ENCODE measurements around the gene GRID1.

GRID1 gene

GRCh38 chr10:86343761-86344160 is 22.8 kb downstream of the GRID1 start:
- no peak for TF ChIP-seq CTCF (IDR thresholded peaks at IDR 0.05; ENCODE audit: low read length, missing control alignments)
- no peak overlapping the region for H3K4me3 ChIP-seq (replicated peaks; ENCODE audit: low read depth, low read length)
- no peak for DNase-seq (ENCODE audit: low read depth)

GRCh38 chr10:86342111-86342863 is 24.3 kb downstream of the GRID1 start:
- no peak for TF ChIP-seq CTCF (IDR thresholded peaks at IDR 0.05; ENCODE audit: low read length, missing control alignments)
- no peak overlapping the region for H3K4me3 ChIP-seq (replicated peaks; ENCODE audit: low read depth, low read length)
- DNase-seq (ENCODE audit: low read depth), result no peak

GRCh38 chr10:86341361-86341811 is 25.2 kb downstream of the GRID1 start:
- DNase-seq (ENCODE audit: low read depth), result no peak
- no peak for TF ChIP-seq CTCF (IDR thresholded peaks at IDR 0.05; ENCODE audit: low read length, missing control alignments)
- no peak overlapping the region for H3K4me3 ChIP-seq (replicated peaks; ENCODE audit: low read depth, low read length)

- no peak for DNase-seq (ENCODE audit: low read depth)
- no peak overlapping the region for H3K4me3 ChIP-seq (replicated peaks; ENCODE audit: low read depth, low read length)
- no peak for TF ChIP-seq CTCF (IDR thresholded peaks at IDR 0.05; ENCODE audit: low read length, missing control alignments)
Observed at GRCh38 chr10:86340991-86341260, 25.7 kb downstream of the GRID1 start.

GRCh38 chr10:86340176-86340990 is 26.2 kb downstream of the GRID1 start:
- no peak for DNase-seq (ENCODE audit: low read depth)
- no peak overlapping the region for H3K4me3 ChIP-seq (replicated peaks; ENCODE audit: low read depth, low read length)

GRCh38 chr10:86339226-86339865 is 27.2 kb downstream of the GRID1 start:
- no peak overlapping the region for H3K4me3 ChIP-seq (replicated peaks; ENCODE audit: low read depth, low read length)
- TF ChIP-seq CTCF (IDR thresholded peaks at IDR 0.05; ENCODE audit: low read length, missing control alignments), result no peak
- no peak for DNase-seq (ENCODE audit: low read depth)

More at GRCh38 chr10:86340176-86340990, 26.2 kb downstream of the GRID1 start:
- no peak for TF ChIP-seq CTCF (IDR thresholded peaks at IDR 0.05; ENCODE audit: low read length, missing control alignments)

Measured in fibroblast of pulmonary artery (primary cell).